Ramos (cell line): Measurements from ENCODE around the gene DAB1.

ENCODE experiments used
- in situ Hi-C: fragments of 300-500 bp; cut with MboI; formaldehyde crosslinking; loops from one replicate; pipeline ENCODE4 v1.14.3; 2022; ENCODE audit warnings: low sequenced_read_pairs; ENCODE audit not compliant: unreplicated experiment

Gene DAB1

DNA sequence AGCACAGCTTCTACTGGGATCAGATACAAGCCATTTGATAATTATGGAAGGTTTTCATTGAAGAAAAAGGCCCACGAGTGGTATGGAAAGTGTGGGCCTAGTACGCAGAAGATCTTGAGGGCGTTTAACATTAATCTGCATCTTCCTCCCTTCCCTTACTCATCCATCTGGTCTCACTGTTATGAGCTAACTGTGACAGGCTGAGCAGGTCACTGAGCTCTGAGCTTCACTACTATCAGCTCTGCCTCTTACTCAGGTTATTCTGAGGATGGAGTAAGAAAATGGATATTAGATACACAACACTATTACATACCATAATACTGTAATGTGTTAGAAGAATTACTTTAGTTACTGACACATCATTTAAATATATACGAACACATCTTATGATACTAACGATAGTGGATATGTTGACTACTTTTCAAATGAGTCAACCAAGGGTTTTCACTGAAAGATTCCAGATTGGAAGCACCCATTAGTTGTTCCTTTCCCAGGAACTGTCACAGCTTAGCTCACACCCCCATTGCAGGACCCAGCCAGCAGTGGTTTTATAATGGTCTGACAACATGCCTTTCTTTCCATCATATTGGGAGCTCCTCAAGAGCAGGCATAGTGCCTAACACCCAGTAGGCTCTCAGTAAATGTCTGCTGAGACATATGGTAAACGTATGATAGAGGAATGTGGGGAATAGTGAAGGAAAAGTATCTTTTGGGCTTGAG, 360.3 kb downstream of the DAB1 start:
- in situ Hi-C loops: no loop called here

GRCh38 chr1:57061369-57061768, 362.5 kb downstream of the DAB1 start:
- in situ Hi-C loops: no loop called here

- in situ Hi-C loops: no loop called here
Measured at GRCh38 chr1:57060451-57060850, 363.4 kb downstream of the DAB1 start.

GRCh38 chr1:57058652-57059501, 365.0 kb downstream of the DAB1 start:
- in situ Hi-C loops: no loop called here

DNA sequence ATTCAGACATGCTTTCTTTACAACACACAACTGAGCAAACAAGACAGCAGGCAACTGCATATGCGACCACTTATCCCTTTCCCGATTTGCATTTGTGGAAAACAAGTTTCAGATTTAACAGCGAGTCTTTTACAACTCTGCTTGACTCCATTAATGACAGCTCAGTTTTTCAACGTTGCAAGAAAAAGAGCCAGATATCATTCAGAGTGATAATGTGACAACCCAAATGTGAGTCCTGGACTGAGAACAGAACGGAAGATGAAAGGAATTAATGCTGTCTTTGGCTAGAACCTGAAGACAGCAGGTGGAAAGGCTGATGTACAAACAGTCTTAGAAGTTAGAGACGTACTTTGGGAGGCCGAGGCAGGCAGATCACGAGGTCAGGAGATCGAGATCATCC, 375.0 kb downstream of the DAB1 start:
- in situ Hi-C loops: no loop called here

DNA sequence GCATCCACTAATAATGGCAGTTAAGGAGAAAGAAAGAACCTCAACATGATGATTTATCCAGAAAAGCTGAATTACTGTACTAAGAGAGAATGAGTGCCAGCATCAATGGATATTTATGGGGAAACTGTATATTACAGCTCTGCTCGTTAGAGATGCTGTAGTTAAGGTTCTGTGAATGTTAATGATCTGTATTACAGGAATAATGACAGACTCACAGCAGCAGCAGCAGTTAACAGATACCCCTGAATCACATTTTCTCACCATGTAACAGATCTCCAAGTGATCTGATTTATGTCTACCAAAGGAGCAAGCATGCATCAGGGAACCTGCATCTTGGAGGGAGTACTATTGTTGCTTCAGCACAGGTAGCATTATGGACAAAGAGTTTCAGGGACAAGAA, 377.4 kb downstream of the DAB1 start:
- in situ Hi-C loops: no loop called here

- in situ Hi-C loops: no loop called here
Measured at GRCh38 chr1:57041901-57042300, 382.0 kb downstream of the DAB1 start.

- in situ Hi-C loops: no loop called here
Measured at GRCh38 chr1:57040811-57041210, 383.0 kb downstream of the DAB1 start.

DNA sequence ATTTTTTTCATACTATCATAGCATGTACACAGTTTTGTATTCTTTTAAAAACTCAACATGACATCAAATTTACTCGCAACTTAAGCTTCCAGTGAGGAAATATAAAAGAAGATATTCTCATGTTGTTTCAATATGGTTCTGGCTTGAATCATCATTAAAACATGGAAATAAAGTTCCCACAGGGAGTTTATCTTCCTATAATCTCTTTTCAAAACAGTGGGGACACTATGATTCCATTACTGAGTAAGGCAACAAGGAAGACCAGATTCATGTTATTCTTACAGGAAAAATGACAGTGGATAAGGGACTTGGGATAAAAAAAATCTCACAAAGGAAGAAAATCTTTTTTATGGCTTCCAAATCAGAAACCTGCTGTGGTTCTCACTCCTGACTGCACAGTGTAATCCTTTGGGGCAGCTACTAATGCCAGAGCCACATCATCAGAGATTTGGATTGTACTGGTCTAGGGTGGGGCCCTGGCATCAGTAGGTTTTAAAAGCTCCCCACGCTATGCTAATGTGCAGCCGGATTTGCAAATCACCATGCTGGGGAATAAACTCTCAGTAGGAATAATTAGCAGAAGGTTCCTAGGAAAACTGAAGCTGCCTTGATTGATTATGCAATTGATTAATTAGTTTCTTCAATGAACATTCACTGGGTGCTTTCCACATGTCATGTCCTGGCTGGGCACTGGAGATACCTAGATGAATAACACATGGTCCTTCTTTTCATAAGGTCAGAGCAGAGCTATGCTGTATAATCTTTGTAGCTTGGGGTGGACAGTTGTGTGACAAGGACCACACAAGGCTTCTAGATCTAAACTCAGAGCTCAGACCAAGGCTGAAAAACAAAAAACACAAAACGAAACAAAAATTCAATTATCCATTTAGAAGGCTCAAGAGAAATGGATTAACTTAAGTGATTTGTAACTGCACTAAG, 386.9 kb downstream of the DAB1 start:
- in situ Hi-C loops: no loop called here

GRCh38 chr1:57034713-57035112, 389.1 kb downstream of the DAB1 start:
- in situ Hi-C loops: no loop called here

DNA sequence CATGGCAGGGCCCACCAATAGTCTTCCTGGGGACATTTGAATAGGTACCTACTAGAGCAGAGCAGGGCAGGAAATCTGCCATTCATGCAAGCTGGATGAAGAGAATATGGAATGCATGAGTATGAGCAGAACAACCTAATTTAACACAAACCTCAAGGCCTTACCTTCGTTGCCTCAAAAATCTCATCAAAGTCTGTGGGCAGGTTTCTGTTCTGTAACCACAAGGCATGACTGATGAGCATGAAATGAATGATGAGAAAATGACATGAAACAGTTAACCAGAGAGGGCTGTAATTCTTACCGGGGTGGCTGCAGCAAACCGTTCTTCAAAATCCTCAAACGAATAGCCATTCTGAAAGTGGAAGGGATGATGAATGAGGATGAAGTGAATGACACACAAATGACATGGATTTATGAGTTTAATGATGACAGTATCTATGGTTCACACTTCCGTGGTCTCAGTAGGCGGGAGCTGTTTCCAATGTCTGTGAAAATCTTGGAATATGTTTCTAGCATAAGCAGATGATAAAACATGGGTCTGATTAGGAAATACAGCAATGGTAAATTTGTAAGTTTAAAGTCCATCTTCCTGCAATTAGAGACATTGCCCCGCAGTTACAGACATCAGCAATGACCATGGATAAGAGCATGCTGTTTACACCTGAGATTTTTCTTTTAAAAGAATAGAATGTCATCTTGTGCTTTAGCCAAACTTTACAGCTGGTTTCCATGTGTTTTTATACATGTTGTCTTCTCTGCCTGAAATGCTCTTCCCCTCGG, 390.4 kb downstream of the DAB1 start:
- in situ Hi-C loops: no loop called here

DNA sequence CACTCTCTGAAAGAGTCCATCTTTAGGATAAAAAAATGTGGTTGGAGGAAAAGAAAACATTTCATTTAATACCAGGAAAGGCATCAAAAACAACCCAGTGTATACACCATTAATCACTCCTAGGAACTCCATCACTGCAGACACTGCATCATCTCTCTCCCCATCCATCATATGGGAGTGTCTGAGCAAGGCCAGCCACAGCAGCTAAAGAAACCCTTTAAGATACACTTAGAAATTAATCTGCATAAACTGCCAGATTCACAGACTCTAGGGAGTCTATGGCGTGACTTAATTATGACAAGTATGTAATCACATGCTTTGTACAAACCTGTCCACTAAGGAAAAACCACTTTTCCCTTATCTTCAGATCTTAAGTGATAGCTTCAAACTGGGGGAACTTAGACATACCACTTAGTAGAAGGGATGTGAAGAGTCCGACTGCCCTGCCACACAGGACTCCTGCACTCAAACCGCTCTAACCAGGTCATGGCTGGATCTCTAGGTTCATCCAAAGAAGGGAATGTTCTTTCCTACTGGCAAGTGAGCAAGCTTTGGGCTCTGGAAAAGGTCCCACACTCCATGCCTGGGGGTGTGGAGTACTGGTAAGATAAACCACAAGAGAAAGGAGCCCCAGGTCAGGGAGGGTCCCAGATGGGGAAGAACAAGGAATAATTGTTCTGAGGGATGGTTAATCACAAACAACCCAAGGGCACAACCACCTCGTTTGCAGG, 397.1 kb downstream of the DAB1 start:
- in situ Hi-C loops: no loop called here

GRCh38 chr1:57024855-57025254, 399.0 kb downstream of the DAB1 start:
- in situ Hi-C loops: no loop called here

DNA sequence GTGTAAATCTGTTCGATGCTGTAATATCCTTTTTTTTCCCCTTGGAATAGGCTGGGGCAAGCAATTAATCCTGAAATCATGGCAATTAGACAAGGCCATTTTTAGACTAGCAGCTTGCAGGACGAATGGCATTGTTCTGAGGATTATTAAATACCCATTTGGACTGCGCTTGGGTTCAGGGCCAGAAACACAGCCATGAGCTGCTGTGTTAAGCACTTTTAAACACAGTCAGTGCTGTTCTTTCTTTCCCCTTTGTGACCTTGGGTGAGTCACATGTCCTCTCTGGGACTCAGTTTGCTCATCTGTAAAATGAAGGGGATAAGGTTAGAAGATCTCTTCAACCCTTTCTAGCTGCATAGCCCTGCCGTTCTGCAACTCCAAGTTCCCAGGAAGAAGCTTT, 399.4 kb downstream of the DAB1 start:
- in situ Hi-C loops: no loop called here

- in situ Hi-C loops: no loop called here
Measured at GRCh38 chr1:57020216-57020615, 403.6 kb downstream of the DAB1 start.

- in situ Hi-C loops: no loop called here
Measured at GRCh38 chr1:57019236-57019839, 404.5 kb downstream of the DAB1 start.

- in situ Hi-C loops: no loop called here
Measured at GRCh38 chr1:57018119-57018518, 405.7 kb downstream of the DAB1 start.

DNA sequence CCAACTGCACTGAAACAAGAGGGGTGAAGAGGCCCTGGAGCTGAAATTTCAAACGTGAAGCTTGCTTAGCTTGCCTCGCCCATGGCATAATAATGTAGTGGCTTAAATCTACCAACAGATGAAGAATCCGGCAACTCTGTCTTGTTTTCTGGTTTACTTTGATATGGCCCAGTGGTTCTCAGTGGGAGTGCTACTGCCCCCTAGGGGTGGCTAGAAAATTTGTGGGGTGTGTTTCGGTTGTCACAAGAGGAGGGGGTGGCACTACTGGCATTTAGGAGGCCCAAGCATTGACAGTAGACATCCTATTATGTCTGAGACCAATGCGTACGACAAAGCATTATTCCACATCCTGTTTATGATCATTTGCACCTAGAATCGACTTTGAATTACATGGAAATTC, 406.1 kb downstream of the DAB1 start:
- in situ Hi-C loops: no loop called here

GRCh38 chr1:57017200-57017599, 406.7 kb downstream of the DAB1 start:
- in situ Hi-C loops: no loop called here
